GM21360 (cell line): ENCODE data around the gene SAMD5.

ENCODE experiments used
- ATAC-seq: cut with Tn5 transposase; IDR thresholded peaks from one replicate; pipeline ENCODE4 v1.9.1; 2021; ENCODE audit warnings: mild to moderate bottlenecking, moderate library complexity; ENCODE audit not compliant: unreplicated experiment

SAMD5 gene

DNA sequence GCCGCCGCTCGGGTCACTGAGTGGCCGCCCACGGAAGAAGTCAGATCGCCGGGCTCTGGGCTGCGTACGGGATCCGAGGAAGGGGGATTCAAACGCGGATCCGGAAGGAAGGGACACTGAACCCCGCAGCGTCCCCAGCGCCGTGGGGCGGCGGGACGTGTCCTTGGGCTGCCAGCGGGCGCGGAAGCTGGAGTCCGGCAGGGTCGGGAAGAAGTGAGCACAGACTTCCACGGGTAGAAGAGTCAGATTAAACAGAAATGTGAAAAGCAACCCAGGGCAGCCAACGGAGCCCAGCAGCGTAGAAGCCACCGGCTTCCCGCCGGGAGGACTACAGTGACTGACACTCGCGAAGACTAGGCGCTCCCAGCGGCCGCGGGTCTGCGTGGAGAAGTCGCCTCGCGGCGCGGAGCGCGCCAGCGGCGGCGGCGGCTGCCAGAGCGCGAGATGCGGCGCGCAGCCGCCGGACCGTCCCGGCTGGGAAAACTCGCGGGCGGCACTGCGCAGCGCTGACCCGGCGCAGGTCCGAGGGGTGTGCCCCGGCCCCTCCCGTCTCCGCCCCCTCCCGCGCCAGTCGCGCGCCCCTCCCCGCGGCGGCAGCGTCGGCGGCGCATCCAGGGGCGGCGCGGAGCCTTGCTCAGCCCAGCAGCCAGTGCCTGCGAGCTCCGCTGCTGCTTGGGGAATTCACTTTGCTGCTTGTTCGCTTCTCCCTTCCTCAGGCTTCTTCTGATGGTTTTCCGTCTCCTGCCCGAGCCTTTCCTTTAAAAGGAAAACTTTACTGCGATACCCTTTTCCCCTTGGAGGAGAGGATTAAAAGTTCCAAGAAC lies at the start of gene SAMD5:
TSS of gene SAMD5 (plus strand) at position 649 of the 824 bp plus-strand sequence. CDS start 239 bp downstream, outside the sequence.
- no peak for ATAC-seq

DNA sequence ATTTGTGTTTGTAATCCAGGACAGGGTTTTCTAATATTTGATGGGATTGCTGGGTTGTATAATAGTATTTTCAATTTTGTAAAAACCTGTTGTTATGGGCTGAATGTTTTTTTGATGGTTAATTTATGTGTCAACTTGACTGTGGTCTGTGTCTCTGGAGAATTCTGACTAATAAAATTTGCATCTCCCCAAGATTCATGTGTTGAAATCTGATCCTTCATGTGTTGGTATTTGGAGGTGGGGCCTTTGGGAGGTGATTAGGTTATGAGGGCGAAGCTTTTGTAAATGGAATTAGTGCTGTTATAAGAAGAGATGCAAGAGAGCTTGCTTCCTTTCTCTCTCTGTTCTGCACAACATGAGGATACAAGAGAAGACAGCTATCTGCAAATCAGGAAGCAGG lies 48.7 kb upstream of the SAMD5 start:
- ATAC-seq: no peak

DNA sequence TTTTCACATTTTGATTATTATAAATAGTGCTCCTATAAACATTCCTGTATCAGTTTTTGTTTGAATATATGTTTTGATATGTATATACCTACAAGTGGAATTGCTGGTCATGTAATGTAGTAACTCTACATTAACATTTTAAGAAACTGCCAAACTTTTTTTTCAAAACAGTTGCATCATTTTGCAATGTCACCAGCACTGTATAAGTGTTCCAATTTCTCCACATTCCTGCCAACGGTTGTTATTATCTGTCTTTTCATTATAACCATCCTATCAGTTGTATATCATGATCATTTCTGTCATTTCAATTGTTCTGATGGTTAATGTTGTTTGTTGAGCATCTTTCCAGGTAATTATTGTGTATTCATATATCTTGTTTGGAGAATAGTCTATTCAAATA lies 44.8 kb upstream of the SAMD5 start:
- ATAC-seq: no peak

DNA sequence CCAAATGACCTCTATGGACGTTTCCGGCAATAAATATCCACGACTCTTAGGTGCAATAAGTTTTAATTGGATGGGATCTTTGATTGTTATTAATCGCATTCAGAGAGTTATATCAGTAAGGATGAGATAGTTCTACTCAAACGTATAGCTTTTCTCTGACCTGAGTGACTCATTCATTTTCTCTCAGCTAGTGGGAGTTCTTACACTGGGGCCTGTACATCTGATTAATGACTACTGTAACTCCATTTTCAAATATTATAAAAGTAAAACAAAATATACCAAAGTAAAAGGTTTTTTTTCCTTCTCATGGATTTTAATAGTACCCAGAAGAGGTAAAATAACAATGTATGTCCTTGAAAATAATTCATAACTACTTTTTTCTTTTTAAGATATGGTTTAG lies 41.1 kb upstream of the SAMD5 start:
- no peak for ATAC-seq

DNA sequence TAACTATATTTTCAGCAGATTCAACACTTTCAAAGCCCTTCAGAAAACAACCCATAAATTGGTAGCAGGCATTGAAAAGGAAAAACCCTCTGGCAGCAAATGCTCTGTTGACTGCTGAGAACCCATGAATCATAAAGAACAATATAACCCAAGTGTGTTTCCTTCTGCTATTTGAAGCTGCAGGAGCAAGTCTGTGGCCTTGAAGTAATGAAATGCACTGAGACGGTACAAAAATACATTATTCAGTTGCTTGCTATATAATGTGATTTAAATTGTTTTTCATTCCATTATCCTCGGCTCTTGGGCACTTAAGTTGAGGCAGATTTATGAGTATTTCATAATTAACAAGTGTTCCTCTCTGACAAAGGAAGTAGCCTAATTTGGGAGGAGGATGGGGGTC lies 40.6 kb upstream of the SAMD5 start:
- no peak for ATAC-seq

DNA sequence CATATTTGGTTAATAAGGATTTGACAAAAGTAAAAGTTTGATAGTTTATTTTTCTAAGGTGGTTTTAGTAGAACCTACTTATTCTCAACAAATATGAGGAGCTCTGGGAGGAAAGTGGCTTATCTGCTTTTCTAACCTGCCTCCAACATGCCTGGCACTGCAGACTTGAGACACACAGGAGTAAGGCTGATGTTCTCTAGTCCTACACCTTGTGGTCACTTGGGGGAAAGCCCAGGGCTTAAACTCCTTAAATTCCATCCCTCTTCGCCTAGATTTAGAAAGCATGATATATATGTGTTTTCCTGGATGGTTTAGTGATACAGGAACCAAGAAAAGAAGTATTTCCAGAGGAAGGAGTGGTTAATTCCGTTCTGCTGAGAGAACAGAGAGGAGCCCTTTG lies 39.9 kb upstream of the SAMD5 start:
- no peak for ATAC-seq

DNA sequence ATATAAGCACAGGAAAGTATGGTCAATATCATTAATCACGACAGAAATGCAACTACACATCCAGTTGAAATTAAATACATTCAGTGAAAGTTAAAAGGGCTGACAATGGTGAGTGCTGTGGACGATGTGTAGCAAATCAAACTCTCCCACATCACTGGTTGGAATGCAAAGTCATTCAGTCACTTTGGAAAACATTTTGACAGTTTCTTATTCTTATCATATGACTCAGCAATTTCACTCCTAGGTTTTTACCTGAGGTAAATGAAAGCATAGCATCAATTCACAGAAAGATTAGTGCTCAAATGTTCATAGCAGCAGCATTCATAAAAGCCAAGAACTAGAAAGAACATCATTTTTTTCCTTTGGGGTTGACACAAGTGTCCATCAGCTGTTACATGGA lies 28.6 kb upstream of the SAMD5 start:
- no peak for ATAC-seq

DNA sequence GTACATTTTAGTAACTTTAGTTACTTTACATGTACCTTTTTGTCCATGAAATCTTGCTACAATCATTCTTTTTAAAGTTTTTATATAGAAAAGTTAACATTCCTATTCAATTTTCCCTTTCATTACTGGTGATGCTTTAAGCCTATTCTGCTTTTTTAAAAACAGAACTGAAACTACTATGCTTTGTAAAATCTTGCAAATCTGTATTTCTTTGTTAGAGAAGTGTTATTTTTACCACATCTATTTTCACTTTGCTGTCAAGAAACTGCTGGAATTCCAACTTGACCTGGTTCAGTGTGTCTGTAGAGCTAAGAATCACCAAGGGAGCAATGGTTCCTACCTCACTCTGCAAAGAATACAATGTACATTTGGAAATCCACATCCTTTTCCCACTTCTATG lies 21.8 kb upstream of the SAMD5 start:
- ATAC-seq: peak; percentile 60

DNA sequence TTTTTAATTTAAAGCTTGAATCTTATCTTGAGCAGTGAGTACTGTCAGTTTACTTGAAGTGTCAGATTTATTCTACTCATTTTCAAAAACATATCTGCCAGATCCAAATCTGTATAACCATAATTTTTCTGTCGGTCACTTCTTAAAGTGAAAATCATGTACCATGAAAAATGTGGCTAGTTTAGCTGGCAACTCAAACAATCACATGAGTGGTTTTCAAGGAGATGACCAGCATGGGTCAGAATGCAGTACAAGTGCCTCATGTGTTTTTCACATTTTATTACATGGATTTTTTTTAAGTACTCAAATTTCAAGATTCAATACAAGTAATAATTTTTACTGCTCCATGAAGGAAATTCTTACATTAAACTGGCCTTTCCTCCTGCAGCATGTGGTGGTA lies 11.0 kb upstream of the SAMD5 start:
- ATAC-seq: no peak

DNA sequence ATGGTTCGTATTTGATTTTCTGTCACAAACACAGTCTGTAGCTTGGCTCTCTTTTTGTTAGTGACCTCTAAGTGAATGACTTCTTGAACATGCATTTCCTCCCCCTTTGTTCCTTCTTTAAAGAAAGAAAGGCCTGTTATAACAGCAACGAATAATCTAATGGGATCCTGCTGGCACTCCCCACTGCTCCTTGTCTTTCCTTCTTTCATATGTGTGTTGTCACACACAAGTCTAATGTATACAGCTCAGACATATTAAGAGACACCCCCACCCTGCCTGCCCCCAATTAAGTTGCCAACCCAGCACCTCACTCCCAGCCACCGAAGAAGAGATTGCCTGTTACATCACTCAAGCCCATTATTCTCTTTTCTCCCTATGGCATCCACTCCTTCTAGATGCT lies 4.9 kb upstream of the SAMD5 start:
- no peak for ATAC-seq

DNA sequence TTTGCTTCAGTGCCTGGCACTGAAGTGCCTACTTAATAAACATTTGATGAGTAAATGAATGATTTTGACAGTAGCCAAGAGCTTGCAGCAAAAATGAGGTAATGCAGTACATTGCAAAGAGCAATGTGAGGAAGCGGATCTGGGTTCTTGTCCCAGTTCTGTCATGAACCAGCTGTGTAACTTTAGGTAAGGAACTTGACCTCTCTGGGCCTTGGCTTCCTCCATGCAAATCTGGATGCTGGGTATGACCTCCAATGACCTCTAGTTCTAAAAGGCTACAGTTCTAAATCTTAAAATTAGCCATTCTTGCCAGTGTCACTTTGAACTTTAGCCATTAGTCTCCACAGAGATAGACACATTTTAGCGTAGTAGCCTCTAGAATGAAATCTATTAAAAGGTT lies 3.6 kb upstream of the SAMD5 start:
- no peak for ATAC-seq

DNA sequence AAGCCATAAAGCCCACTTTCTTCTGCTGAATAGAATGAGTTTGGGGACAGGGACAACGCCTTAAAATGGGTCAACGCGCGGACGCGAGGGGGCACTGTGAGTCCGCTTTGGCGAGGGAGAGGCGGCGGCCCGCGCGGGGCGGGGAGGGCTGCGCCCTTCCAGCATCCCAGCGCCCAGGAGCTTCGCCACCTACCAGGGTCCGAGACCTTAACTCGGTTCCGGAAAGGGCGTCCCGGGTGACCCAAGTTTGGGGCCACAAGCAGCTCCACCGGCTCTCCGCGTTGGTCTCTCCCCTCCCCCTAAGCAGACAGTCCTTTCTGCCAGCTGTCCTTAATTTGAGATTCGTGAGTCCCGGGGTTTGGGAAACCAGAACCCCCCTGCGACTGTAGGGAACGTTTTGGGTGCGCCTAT lies 1.8 kb upstream of the SAMD5 start:
- peak; percentile 44 for ATAC-seq

DNA sequence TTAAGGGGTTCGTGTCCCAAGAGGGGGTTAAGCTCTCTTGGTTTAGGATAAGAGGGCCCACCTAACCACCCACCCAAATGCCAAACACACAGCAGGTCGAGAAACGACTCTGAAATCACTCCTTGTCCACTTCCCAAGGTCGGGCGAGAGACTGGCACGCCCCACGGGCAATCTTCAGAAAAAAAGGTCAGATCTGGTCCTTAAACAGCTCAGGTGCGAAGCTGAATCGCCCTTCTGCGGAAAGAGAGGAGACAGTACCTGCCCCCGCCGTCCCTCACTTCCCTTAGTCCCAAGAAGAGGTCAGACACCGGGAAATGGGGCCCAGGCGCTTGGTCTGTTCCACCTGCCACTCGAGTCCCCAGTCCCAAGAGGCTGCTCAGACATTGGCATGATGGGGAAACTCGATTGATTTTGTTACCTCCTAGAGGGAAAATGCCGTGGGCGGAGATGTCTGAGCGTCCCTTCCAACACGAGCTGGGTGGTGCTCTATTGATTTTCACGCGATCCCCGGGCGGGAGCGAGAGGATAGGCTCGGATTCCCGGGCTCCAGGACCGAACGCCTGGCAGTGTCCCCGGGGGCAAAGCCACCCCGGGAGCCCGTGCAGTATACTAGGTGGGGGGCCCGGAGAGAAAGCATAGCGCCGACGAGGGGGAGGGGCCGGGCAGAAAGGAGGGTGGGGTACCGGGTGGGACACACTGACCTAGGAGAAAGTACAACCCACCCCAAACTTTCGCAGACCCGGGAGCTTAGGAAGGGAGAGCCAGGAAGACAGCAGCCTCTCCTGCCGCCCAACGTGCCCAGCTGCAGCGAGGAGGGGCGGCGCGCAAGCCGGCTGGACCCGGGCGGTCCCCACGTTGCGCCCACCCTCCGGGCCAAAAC lies 1.1 kb upstream of the SAMD5 start:
- no peak for ATAC-seq

DNA sequence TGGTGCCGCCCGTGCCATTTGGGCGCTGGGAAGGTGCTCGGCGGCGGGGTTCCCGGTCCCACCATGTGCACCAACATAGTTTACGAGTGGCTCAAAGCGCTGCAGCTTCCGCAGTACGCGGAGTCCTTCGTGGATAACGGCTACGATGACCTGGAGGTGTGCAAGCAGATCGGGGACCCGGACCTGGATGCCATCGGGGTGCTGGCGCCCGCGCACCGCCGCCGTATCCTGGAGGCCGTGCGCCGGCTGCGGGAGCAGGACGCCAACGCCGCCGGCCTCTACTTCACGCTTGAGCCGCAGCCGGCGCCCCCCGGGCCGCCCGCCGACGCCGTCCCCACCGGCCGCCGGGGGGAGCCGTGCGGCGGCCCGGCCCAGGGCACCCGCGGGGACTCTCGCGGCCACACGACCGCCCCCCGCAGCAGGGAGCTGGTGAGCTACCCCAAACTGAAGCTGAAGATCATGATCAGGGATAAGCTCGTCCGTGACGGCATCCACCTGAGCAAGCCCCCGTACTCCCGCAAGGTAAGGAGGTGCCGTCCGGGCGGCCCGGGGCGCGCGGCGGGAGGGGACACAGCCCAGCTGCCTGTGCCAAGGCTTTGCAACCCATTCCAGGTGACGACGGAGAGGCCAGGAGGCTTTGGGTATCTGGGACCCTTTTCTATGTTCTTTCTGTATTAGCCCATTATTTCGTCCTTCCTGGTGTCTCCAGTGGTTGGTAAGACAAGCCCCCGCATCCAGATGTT lies 547 bp downstream of the SAMD5 start:
- no peak for ATAC-seq

DNA sequence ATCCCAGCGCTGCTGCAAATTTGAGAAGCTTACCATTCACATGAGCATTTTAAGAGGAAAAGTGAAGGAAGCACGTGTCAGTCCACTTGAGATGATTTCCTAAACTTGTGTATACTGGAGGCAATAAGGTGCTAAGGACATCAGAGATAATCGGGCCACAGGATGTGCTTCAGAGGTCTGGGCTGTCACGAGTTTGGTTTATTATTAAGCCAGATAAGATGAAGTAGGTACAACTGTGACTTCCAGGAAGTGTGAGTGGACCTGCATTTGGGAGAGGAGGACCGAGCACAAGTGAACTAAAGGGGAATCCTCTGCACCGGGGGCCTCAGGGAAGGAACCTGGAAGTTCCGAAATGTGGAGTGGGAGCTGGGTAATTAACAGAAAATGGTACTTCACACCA lies 1.4 kb downstream of the SAMD5 start:
- no peak for ATAC-seq

DNA sequence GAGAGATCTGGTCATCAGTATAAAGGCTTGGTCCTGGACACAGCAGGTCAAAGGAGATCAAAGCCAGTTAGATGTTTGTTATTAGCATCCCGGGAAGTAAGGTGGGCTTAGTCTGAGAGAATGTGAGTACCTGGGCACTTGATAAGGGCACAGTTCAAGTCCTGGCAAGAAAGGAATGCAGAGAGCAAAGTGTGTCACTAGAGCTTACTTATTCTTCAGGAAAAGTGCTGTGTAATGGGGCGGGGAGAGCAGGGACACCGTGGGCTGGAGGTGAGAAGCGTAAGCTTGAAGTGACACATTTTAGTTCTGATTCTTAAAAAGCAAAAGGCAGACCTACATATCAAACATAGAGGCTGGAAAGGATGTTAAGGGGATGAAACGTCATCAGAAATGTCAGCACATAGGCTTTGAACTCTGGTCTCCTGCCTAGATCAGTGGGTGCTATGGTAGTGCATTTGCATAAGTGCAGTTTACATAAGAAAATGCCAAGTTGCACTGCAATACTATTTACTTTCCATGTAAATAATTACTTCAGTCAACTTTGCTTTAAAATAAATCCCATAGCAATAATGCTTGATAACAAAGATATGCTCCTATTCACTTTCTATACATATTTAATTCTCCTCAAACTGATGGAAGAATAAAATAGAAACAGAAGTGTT lies 2.6 kb downstream of the SAMD5 start:
- no peak for ATAC-seq

DNA sequence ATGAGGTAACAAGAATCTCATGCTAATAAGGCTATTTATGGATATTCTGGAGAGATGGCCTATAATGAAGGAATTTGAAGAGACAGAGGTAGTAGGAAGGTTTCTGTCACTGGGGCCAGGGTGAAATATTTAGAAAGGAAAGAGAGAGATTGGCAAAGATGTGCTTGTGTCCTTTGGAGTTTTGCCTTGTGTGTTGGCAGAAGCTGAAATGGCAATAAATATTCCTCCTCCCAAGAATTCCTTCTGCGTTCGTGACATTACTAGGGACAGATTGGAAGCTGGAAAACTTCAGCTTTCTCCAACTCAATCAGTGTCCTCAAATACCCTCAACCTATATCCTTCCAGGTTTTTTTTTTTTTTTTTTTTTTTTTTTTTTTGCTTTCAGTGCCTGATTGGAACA lies 6.3 kb downstream of the SAMD5 start:
- ATAC-seq: no peak

DNA sequence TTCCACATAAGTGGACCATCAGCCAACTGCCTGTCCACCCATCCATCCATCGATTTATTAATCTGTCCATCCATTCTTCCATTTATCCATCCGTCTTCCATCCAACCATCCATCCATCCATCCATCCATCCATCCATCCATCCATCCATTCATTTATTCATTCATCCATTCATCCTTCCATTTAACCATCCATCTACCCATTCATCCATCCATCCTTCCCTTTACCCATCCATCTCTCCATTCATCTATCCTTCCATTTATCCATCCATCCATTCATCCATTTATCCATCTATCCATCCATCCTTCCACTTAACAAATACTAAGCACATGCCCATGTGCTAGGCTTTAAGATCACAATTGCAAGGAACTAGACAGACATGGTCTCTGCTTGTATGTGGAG lies 6.8 kb downstream of the SAMD5 start:
- no peak for ATAC-seq

DNA sequence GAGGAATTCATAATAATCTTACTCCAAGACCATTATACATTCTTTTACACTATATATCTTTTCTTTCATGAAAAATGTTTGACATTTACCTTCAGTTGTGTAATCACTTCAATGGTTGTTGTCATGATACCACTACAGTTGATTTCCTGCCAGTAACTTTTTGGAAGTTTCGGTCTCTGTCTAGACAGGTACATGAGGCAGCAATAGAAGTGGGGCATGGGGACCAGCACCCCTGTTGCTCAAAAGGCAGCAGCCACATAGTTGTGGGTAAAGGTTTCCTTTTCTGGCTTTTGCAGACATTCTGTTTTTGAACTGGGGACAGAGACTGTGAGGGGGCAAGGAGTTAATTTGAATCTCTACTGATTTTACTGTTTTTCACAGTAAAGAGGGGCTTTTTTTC lies 14.1 kb downstream of the SAMD5 start:
- ATAC-seq: no peak

DNA sequence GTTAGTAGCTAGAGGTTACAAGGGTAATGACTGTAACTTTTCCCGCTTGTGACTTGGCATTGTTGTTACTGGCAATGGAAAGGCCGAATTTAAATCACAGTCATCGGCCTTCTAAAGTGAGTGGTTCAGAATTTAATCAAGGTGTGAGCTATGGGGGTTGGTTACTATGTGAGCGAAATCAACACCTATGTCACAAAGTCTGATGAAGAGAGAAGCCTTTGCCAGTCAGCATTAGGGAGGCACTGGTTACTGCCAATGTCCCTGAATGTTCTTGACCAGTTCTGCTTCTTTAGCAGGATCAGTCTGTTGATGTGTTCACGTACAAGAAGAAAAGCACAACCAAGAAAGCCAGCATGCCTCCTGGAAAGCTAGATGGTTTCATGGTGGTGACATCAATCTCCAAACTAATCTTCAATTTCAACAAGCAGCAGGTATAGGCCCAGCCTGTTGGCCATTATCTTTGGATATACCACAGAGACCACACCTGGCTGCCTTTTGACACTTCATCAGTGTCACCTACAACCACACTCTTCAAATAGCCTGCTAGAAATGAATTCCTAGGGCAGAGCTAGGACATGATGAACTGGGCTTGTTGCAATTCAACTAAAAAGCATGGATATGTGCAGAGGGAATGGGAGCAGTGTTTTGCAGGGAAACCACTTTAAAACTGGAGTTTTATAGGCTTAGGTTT lies 17.2 kb downstream of the SAMD5 start:
- ATAC-seq: no peak
